ENCODE data around the gene FGD3. TPM values are rescaled to one million over a fixed set of nuclear protein-coding genes. Genes with fewer than 3 reads are reported as not detected.

Gene FGD3
- total RNA-seq, 3 donors from 2014 or later: 10.2 to 18.0 (median 10.4) TPM

DNA sequence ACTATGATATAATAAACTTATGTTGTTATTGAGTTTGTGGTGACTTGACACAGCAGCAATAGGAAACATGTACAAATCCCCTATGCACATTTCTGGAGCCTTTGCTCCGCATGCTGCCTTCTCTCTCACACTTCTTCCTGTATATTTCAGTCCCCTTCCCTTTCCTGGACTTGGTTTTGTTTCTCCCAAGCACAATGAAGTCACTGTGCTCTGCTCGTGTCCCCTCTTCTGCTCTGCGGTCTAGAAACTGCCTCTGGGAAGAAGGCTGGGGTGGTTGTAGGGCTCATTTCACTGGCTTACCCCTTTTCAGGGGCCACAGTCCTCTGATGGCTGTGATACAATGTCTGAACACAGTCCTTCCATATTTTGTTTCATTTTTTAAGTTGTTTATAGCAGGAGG is 15.7 kb upstream of the FGD3 start:
- intact Hi-C loops (cut with DNase I; ENCODE audit: low total_unique reads): no loop called here
- H3K27ac ChIP-seq: no peak overlapping the region
- no peaks in the 10 kb centered on the region for H3K4me1 ChIP-seq

GRCh38 chr9:92934321-92934720 is 13.0 kb upstream of the FGD3 start:
- H3K4me3 ChIP-seq: no peak overlapping the region
- H3K27ac ChIP-seq: no peak overlapping the region
- no peaks in the 10 kb centered on the region for H3K9me3 ChIP-seq
- TF ChIP-seq POLR2A (IDR thresholded peaks at IDR 0.05): no peak
- no peak for TF ChIP-seq POLR2AphosphoS5 (IDR thresholded peaks at IDR 0.05)
- no peak for TF ChIP-seq CTCF (IDR thresholded peaks at IDR 0.05)
- H3K27me3 ChIP-seq: no peaks in the 10 kb centered on the region
- H3K4me1 ChIP-seq: no peaks in the 10 kb centered on the region
- DNase-seq (ENCODE audit: low spot score in 2 of 2): no peak
- intact Hi-C loops (cut with DNase I; ENCODE audit: low total_unique reads): no loop called here
- H3K36me3 ChIP-seq: no peaks in the 10 kb centered on the region

More for the DNA sequence above, 15.7 kb upstream of the FGD3 start:
- Histone ChIP-seq H3K27me3 (no peaks in the 10 kb centered on the region), H3K9me3 (no peaks in the 10 kb centered on the region), H3K4me3 (no peak overlapping the region), H3K36me3 (no peaks in the 10 kb centered on the region)
- no peak for TF ChIP-seq POLR2AphosphoS5 (IDR thresholded peaks at IDR 0.05)
- TF ChIP-seq CTCF (IDR thresholded peaks at IDR 0.05): no peak
- no peak for TF ChIP-seq POLR2A (IDR thresholded peaks at IDR 0.05)
- no peak for DNase-seq (ENCODE audit: low spot score in 2 of 2)

- no peak overlapping the region for H3K27ac ChIP-seq
- no peaks in the 10 kb centered on the region for H3K9me3 ChIP-seq
- H3K27me3 ChIP-seq: no peaks in the 10 kb centered on the region
- H3K36me3 ChIP-seq: no peaks in the 10 kb centered on the region
- TF ChIP-seq CTCF (IDR thresholded peaks at IDR 0.05): no peak
- no peak for DNase-seq (ENCODE audit: low spot score in 2 of 2)
- no peaks in the 10 kb centered on the region for H3K4me1 ChIP-seq
- intact Hi-C loops (cut with DNase I; ENCODE audit: low total_unique reads): no loop called here
- no peak overlapping the region for H3K4me3 ChIP-seq
Observed at GRCh38 chr9:92938025-92938424, 9.3 kb upstream of the FGD3 start.

- H3K27ac ChIP-seq: no peak overlapping the region
Observed at GRCh38 chr9:92941861-92942260, 5.5 kb upstream of the FGD3 start.

More at GRCh38 chr9:92941861-92942260, 5.5 kb upstream of the FGD3 start:
- intact Hi-C loops (cut with DNase I; ENCODE audit: low total_unique reads): no loop called here
- Histone ChIP-seq H3K4me1 (no peaks in the 10 kb centered on the region), H3K9me3 (no peaks in the 10 kb centered on the region), H3K36me3 (no peaks in the 10 kb centered on the region), H3K27me3 (no peaks in the 10 kb centered on the region), H3K4me3 (no peak overlapping the region)
- DNase-seq (ENCODE audit: low spot score in 2 of 2): peak in 1 of 2 donors; percentile 6
- TF ChIP-seq POLR2A (IDR thresholded peaks at IDR 0.05): no peak
- TF ChIP-seq CTCF (IDR thresholded peaks at IDR 0.05): no peak
- TF ChIP-seq POLR2AphosphoS5 (IDR thresholded peaks at IDR 0.05): no peak
